Tibial artery (tissue), 4 donors: ENCODE data around the gene EHBP1L1.

Source experiments
- DNase-seq, 2 donors: peaks; one replicate each; pipeline ENCODE4 v3.0.0-alpha.2; 2019
- H3K27ac ChIP-seq, 2 donors: fragments of 200-600 bp; sonication (generic) in 1 of 2; 1 replicate in 1 of 2; 2 replicates in 1 of 2; pipeline ENCODE4 v1.5.1; 2018 to 2019; ENCODE audit warnings: mild to moderate bottlenecking in 1 of 2
- H3K27me3 ChIP-seq, 2 donors: fragments of 200-600 bp; sonication (generic) in 1 of 2; one replicate each; pipeline versions ENCODE4 v1.5.1 to v1.6.0; 2016 to 2019
- H3K36me3 ChIP-seq, 3 donors: fragments of 200-600 bp; sonication (generic) in 2 of 3; one replicate each; pipeline ENCODE4 v1.5.1; 2016 to 2019; ENCODE audit warnings: mild to moderate bottlenecking in 2 of 3
- H3K4me1 ChIP-seq, 4 donors: fragments of 200-600 bp; sonication (generic) in 2 of 4; 1 replicate in 3 of 4; 2 replicates in 1 of 4; pipeline ENCODE4 v1.5.1; 2016 to 2019
- H3K4me3 ChIP-seq, 2 donors: fragments of 200-600 bp; sonication (generic) in 1 of 2; 1 replicate in 1 of 2; 2 replicates in 1 of 2; pipeline ENCODE4 v1.5.1; 2018 to 2019; ENCODE audit warnings: mild to moderate bottlenecking in 2 of 2
- H3K9me3 ChIP-seq, 3 donors: fragments of 200-600 bp; sonication (generic) in 1 of 3; one replicate each; pipeline ENCODE4 v1.5.1; 2016 to 2019
- CTCF ChIP-seq, 2 experiments: fragments of 200-600 bp in 1 of 2; fragments of 450-650 bp in 1 of 2; IDR thresholded peaks; one replicate each; pipeline ENCODE4 v1.5.1; 2017 to 2019; ENCODE audit warnings: antibody characterized with exemption in 2 of 2, mild to moderate bottlenecking in 1 of 2, moderate library complexity in 1 of 2
- intact Hi-C: fragments of 100-400 bp; cut with DNase I; formaldehyde crosslinking; loops from one replicate; pipeline ENCODE4 v1.15.0; 2023; ENCODE audit warnings: low total_unique reads

EHBP1L1 gene

GRCh38 chr11:65575568-65576231, at the start of gene EHBP1L1:
Gene EHBP1L1, plus strand, starts transcription at chr11:65576053. Its CDS starts 250 bp downstream, at chr11:65576303.
- Histone ChIP-seq H3K27me3 (no peaks in the 10 kb centered on the region), H3K4me3 (peak within 1 kb of the TSS; percentile 94 to 96), H3K36me3 (peaks cover 18 to 27% (median 21%) of the 10 kb centered on the region in 3 donors), H3K27ac (peak within 1 kb of the TSS; percentile 93 to 98), H3K9me3 (no peaks in the 10 kb centered on the region), H3K4me1 (peaks cover 0 to 77% (median 55%) of the 10 kb centered on the region in 4 donors)
- TF ChIP-seq CTCF (IDR thresholded peaks at IDR 0.05), result no peak
- peak; percentile 60 to 91 for DNase-seq
- intact Hi-C loops, result no loop called here

GRCh38 chr11:65526744-65527143, 49.1 kb upstream of the EHBP1L1 start:
- intact Hi-C loops, result loop anchor here (5.0 kb wide), 1 partner anchor 86 kb away; the partner anchor contains the start of gene MAP3K11
- Histone ChIP-seq H3K27ac (peak overlapping the region; percentile 90), H3K27me3 (no peaks in the 10 kb centered on the region), H3K36me3 (peaks cover 22 to 58% (median 33%) of the 10 kb centered on the region in 3 donors), H3K9me3 (no peaks in the 10 kb centered on the region), H3K4me1 (peaks cover 4 to 27% (median 21%) of the 10 kb centered on the region in 4 donors), H3K4me3 (no peak overlapping the region)
- DNase-seq, result no peak
- no peak for TF ChIP-seq CTCF (IDR thresholded peaks at IDR 0.05)

- H3K36me3 ChIP-seq, result peaks cover 42 to 80% (median 54%) of the 10 kb centered on the region in 3 donors
- H3K27ac ChIP-seq, result no peak overlapping the region
- H3K4me3 ChIP-seq, result no peak overlapping the region
- intact Hi-C loops, result loop anchor here (5.0 kb wide), 1 partner anchor 83 kb away; the partner anchor contains the start of gene MAP3K11
- H3K9me3 ChIP-seq, result no peaks in the 10 kb centered on the region
- TF ChIP-seq CTCF (IDR thresholded peaks at IDR 0.05), result no peak
- peaks cover 4 to 26% (median 21%) of the 10 kb centered on the region in 4 donors for H3K4me1 ChIP-seq
- no peaks in the 10 kb centered on the region for H3K27me3 ChIP-seq
- no peak for DNase-seq
Observed at GRCh38 chr11:65528819-65529350, 47.0 kb upstream of the EHBP1L1 start.

GRCh38 chr11:65529475-65530156, 46.2 kb upstream of the EHBP1L1 start:
- no peak for TF ChIP-seq CTCF (IDR thresholded peaks at IDR 0.05)
- Histone ChIP-seq H3K36me3 (peaks cover 42 to 86% (median 55%) of the 10 kb centered on the region in 3 donors), H3K27me3 (no peaks in the 10 kb centered on the region), H3K4me3 (no peak overlapping the region), H3K9me3 (no peaks in the 10 kb centered on the region), H3K4me1 (peaks cover under 1 to 19% (median 15%) of the 10 kb centered on the region in 4 donors), H3K27ac (no peak overlapping the region)
- DNase-seq, result no peak
- intact Hi-C loops, result loop anchor here (5.0 kb wide), 1 partner anchor 83 kb away; the partner anchor contains the start of gene MAP3K11

- TF ChIP-seq CTCF (IDR thresholded peaks at IDR 0.05), result no peak
- Histone ChIP-seq H3K27ac (no peak overlapping the region), H3K36me3 (peaks cover 42 to 91% (median 60%) of the 10 kb centered on the region in 3 donors), H3K27me3 (no peaks in the 10 kb centered on the region), H3K4me1 (peaks cover 0 to 19% (median 14%) of the 10 kb centered on the region in 4 donors), H3K9me3 (no peaks in the 10 kb centered on the region), H3K4me3 (no peak overlapping the region)
- no peak for DNase-seq
- intact Hi-C loops, result no loop called here
Observed at GRCh38 chr11:65530157-65530496, 45.7 kb upstream of the EHBP1L1 start.
